GM12801 (cell line): ENCODE data around the gene SULT2B1.

Experiments used
- TF ChIP-seq, protein P1 (sequence below): IDR thresholded peaks from one replicate; pipeline ENCODE4 v1.5.1; 2011; ENCODE audit warnings: control low read depth; ENCODE audit not compliant: insufficient read length; ENCODE audit errors: extremely low read depth

Gene SULT2B1

DNA sequence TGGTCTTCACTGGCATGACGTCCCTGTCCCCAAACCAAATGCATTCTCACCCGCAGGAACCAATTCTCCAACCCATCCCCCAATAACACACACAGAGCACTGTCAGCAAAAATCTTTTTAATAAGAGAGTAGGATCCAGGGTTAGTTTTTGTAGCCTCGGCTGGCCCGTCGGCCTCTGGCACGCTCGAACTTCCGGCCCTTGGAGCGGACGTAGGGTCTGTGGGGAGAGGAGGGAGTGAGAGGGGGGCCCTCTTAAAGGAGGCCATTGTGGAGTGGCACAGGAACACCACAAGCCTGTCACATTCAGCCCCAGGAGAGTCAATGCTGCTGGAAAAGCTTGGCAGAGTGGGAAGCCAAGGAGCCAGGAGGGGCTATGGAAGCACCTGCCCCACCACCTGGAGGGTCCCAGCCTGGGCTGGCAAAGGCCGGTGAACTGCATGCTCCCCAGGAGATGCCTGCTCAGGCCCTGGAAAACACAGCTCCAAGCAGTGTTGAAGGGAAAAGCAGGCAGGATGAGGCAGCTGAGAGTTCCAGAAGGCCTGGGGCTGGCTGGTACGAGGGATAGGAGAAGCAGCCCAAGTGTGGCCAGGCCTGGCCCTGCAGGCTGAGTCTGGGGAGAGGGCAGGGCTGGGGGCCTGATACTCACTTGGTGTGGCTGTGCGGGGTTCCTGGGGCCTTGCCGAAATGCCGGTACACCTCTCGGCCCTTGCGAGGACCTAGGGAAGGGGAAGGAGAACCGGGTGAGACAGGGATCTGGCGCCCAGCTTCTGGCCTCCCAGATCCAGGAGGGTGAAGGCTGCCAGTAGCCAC is 63.5 kb downstream of the SULT2B1 start:
- TF ChIP-seq, protein P1, sequence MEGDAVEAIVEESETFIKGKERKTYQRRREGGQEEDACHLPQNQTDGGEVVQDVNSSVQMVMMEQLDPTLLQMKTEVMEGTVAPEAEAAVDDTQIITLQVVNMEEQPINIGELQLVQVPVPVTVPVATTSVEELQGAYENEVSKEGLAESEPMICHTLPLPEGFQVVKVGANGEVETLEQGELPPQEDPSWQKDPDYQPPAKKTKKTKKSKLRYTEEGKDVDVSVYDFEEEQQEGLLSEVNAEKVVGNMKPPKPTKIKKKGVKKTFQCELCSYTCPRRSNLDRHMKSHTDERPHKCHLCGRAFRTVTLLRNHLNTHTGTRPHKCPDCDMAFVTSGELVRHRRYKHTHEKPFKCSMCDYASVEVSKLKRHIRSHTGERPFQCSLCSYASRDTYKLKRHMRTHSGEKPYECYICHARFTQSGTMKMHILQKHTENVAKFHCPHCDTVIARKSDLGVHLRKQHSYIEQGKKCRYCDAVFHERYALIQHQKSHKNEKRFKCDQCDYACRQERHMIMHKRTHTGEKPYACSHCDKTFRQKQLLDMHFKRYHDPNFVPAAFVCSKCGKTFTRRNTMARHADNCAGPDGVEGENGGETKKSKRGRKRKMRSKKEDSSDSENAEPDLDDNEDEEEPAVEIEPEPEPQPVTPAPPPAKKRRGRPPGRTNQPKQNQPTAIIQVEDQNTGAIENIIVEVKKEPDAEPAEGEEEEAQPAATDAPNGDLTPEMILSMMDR: no peak

DNA sequence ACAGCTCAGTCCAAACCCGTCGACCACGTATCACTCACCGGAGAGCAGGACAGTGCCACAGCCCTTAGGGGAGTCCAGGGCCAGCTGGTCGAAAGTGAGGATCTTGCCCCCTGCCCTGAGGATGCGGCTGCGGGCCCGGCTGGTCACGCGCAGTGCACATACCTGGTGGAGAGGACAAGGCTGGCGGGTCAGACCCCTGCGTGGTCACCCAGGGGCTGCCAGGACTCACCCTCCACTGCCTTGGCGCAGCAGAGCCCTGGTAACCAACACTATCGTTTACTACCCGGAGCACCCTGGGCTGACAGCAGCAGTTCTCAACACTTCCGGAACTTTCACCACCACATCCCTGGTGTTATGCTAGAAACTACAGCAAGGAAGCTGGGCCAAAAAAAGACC is 64.1 kb downstream of the SULT2B1 start:
- TF ChIP-seq, protein P1: no peak

DNA sequence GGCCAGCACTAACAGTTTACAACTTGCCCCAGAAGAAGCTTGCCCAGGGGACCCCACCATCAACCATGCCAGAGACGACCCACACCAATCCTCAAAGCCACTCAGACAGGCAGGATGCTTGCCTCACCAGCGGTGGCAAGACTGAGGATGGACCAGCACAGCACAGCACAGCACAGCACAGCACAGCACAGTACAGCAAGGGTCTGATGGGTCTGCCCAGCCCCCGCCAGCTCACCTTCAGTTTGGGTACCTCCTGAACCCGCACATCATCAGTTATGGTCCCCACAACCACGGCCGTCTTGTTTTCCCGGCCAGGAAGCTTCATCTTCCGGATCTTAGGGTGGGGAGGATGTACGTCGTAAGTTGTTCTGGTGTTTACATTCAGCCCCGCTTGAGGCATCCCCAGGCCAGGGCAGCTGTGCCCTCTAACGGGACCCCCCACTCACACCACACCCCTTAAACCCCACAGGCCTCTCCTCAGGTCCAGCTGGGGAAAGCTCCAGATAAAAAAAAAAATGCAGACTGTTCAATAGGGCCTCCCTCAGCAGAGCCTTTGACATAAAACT is 64.6 kb downstream of the SULT2B1 start:
- TF ChIP-seq, protein P1: no peak

DNA sequence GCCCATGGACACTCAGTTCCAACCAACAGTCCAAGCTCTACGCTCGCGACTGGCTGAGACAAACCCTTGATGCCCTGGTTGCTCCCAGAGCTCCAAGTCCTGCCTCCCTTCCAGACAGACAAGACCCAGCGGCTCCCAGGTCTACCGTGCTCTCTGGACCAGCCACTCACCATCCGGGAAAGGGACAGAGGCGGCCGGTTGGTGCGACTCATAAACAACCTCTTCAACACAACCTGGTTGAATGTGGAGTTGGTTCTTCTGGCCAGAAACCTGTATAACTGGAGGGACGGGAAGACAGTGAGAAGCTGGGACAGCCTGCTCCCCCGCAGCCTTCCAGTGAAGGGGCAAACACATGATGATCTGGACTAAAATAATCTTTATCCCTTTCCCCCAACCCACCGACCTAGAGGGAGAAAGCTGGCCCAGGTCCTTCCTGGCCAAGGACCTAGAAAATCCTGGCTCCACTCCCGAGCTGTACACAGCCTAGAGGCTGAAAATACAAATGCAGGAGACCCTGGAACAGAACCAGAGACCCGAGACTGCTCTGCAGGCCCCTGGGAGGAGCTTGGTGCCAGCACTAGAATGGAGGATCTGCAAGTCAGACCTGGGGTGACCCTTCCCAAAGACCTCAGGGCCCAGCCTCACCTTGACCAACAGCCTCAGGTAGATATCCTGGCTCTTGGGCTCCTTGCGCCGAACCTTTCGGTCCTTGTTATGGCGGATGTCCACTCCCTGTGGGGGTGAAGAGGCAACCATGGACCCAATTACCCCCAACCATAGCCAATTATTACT is 65.4 kb downstream of the SULT2B1 start:
- TF ChIP-seq, protein P1: no peak

DNA sequence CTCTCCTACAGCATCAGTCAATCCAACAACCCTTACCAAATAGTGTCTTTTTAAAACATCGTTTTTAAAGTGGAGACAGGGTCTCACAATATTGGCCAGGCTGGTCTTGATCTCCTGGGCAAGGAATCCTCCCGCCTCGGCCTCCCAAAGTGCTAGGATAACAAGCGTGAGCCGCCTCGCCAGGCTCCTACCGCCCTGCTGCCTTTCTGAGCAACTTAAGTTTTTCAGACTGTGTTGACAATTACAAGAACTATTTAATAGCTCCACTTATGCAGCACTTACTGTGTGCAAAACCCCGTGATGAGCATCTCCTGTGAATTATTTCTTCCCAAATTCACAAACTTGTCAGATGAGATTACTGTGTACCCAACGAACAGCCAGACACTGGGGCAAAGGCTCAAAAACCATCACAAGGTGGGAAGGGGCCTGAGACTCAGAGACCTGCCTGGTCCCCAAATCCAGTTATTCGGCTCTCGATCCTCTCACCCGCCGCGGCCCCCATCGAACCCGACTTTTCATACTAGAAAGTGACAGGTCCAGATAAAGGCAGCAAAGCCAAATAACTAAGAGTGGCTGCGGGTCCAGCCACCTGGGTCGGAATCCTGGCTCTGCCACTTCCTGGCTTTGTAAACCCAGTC is 66.4 kb downstream of the SULT2B1 start:
- TF ChIP-seq, protein P1: no peak

DNA sequence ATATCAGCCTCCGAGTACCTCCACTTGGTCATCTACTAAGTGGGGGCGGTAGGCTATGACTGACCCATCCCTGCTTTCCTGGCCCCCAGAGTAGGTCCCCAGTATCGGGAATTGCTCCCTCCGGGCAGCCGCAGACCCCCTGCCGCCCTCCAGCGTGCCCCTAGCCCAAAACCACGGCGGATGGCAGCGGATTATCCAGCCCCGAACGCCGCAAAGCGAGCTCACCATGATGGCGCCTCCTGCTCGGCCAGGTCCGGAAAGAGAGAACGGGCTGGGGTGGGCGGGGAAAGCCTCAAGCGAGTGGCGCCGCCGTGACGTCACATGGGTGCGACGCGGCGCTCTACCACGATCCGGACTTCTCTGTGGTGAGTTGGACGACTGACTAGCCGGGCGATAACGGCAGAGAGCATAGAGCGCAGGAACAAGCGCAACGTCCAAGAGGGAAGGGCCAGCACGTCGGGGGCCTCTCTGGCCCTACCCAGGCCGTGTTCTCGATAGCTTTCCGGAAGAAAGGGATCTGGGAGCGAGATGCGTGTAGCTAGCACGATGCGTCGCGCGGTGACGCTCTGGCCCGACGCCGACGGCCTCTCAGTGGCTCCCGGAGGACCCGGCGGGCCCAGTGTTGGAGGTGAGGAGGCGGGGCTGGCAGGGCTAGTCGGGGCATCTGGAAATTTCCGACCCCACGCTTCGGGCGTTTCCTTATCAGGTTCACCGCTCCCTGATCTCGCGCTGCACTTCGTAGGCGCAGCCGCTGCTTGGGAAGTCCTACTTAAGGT is 67.1 kb downstream of the SULT2B1 start, which contains the start of the genes RPL18 and SPHK2:
Gene RPL18 (minus strand): TSS at position 263 of the 776 bp plus-strand sequence. CDS start 35 bp downstream, at position 228.
Gene SPHK2 (plus strand): TSS at position 591 of the 776 bp plus-strand sequence. CDS start 1,009 bp downstream, outside the sequence.
- TF ChIP-seq, protein P1: no peak
